ENCODE data around the gene RHOV. TPM values are rescaled to one million over a fixed set of nuclear protein-coding genes. Genes with fewer than 3 reads are reported as not detected.

The RHOV gene
- total RNA-seq, 2 donors from 2014 or later = not detected

DNA sequence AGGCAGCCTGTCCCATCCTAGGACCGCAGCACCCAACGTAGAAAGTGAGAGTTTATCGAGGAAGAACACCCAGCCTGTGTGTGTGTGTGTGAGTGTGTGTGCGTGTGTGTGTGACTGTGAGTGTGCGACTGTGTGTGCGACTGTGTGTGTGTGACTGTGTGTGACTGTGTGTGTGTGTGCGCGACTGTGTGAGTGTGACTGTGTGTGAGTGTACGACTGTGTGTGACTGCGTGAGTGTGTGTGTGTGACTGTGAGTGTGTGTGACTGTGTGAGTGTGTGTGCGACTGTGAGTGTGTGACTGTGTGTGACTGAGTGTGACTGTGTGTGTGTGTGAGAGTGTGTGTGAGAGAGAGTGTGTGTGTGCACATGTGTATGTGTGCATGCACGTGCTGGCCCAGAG is 40.0 kb upstream of the RHOV start:
- no peaks in the 10 kb centered on the region for H3K36me3 ChIP-seq
- TF ChIP-seq, protein P1, sequence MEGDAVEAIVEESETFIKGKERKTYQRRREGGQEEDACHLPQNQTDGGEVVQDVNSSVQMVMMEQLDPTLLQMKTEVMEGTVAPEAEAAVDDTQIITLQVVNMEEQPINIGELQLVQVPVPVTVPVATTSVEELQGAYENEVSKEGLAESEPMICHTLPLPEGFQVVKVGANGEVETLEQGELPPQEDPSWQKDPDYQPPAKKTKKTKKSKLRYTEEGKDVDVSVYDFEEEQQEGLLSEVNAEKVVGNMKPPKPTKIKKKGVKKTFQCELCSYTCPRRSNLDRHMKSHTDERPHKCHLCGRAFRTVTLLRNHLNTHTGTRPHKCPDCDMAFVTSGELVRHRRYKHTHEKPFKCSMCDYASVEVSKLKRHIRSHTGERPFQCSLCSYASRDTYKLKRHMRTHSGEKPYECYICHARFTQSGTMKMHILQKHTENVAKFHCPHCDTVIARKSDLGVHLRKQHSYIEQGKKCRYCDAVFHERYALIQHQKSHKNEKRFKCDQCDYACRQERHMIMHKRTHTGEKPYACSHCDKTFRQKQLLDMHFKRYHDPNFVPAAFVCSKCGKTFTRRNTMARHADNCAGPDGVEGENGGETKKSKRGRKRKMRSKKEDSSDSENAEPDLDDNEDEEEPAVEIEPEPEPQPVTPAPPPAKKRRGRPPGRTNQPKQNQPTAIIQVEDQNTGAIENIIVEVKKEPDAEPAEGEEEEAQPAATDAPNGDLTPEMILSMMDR (IDR thresholded peaks at IDR 0.05) = no peak
- no peaks in the 10 kb centered on the region for H3K27me3 ChIP-seq (replicated peaks; ENCODE audit: insufficient read depth)
- ATAC-seq (ENCODE audit: insufficient number of reproducible peaks, low FRiP score, low read depth) (no peak), DNase-seq (ENCODE audit: low spot score) (no peak)
- no peaks in the 10 kb centered on the region for H3K4me1 ChIP-seq (ENCODE audit: control insufficient read depth in 1 of 2, low read depth in 2 of 2)
- H3K27ac ChIP-seq = no peak overlapping the region
- no peak overlapping the region for H3K4me3 ChIP-seq
- no peaks in the 10 kb centered on the region for H3K9me3 ChIP-seq

- Histone ChIP-seq H3K36me3 (no peaks in the 10 kb centered on the region), H3K27me3 (replicated peaks; ENCODE audit: insufficient read depth) (no peaks in the 10 kb centered on the region), H3K4me3 (no peak overlapping the region), H3K9me3 (no peaks in the 10 kb centered on the region), H3K27ac (no peak overlapping the region), H3K4me1 (ENCODE audit: control insufficient read depth in 1 of 2, low read depth in 2 of 2) (peaks cover 0 to 2% of the 10 kb centered on the region in 2 donors)
- TF ChIP-seq, protein P1 (IDR thresholded peaks at IDR 0.05) = no peak
- ATAC-seq (ENCODE audit: insufficient number of reproducible peaks, low FRiP score, low read depth) = no peak
- no peak for DNase-seq (ENCODE audit: low spot score)
These were observed 38.4 kb upstream of the RHOV start for GRCh38 chr15:40912478-40912877.

DNA sequence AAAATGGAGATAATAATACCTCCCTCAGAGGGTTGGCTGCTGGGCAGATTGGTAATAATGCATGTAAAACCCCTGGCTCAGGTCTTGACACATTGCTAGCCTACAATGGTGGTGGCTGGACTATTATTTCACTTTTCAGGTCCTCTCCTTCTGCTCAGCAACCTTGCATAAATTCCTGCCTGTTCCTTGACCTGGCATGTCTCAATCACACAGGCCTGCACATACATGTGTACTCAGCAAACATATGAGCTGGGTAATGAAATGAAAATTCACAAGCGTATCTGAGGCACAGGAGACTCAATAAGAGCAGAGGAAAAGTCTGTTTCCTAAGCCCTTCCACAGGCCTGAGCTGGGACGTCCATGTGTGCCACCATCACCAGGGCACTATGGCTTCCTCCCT is 37.7 kb upstream of the RHOV start:
- ATAC-seq (ENCODE audit: insufficient number of reproducible peaks, low FRiP score, low read depth) = no peak
- no peak overlapping the region for H3K4me3 ChIP-seq

DNA sequence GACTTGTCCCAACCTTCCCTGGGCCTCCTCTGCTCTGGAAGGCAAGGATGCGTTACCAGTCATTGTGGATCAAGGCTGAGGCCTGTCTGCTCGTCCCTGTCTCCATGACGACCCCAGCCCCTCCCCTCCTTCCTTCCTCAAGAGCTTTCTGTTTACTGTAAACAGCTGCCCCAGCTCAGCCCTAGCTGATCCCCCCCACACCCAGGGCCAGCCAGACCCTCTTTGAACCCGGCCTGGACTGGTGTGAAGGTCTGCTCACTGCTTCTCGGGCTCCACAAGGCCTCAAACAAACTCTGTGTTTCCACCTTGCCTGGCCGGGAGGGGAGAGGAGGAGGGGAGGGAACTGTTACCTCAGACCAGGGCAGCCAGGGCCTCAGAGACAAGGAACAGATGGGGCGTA is 37.1 kb upstream of the RHOV start:
- DNase-seq (ENCODE audit: low spot score) (no peak), ATAC-seq (ENCODE audit: insufficient number of reproducible peaks, low FRiP score, low read depth) (no peak)
- Histone ChIP-seq H3K27me3 (replicated peaks; ENCODE audit: insufficient read depth) (no peaks in the 10 kb centered on the region), H3K27ac (no peak overlapping the region), H3K4me3 (no peak overlapping the region), H3K36me3 (no peaks in the 10 kb centered on the region), H3K9me3 (no peaks in the 10 kb centered on the region), H3K4me1 (ENCODE audit: control insufficient read depth in 1 of 2, low read depth in 2 of 2) (peaks cover 10 to 14% of the 10 kb centered on the region in 2 donors)
- TF ChIP-seq, protein P1 (IDR thresholded peaks at IDR 0.05) = no peak

More for the DNA sequence above, 37.7 kb upstream of the RHOV start:
- Histone ChIP-seq H3K27ac (no peak overlapping the region), H3K27me3 (replicated peaks; ENCODE audit: insufficient read depth) (no peaks in the 10 kb centered on the region), H3K4me1 (ENCODE audit: control insufficient read depth in 1 of 2, low read depth in 2 of 2) (peaks cover 7 to 10% of the 10 kb centered on the region in 2 donors), H3K9me3 (no peaks in the 10 kb centered on the region), H3K36me3 (no peaks in the 10 kb centered on the region)
- DNase-seq (ENCODE audit: low spot score) = no peak
- TF ChIP-seq, protein P1 (IDR thresholded peaks at IDR 0.05) = no peak

DNA sequence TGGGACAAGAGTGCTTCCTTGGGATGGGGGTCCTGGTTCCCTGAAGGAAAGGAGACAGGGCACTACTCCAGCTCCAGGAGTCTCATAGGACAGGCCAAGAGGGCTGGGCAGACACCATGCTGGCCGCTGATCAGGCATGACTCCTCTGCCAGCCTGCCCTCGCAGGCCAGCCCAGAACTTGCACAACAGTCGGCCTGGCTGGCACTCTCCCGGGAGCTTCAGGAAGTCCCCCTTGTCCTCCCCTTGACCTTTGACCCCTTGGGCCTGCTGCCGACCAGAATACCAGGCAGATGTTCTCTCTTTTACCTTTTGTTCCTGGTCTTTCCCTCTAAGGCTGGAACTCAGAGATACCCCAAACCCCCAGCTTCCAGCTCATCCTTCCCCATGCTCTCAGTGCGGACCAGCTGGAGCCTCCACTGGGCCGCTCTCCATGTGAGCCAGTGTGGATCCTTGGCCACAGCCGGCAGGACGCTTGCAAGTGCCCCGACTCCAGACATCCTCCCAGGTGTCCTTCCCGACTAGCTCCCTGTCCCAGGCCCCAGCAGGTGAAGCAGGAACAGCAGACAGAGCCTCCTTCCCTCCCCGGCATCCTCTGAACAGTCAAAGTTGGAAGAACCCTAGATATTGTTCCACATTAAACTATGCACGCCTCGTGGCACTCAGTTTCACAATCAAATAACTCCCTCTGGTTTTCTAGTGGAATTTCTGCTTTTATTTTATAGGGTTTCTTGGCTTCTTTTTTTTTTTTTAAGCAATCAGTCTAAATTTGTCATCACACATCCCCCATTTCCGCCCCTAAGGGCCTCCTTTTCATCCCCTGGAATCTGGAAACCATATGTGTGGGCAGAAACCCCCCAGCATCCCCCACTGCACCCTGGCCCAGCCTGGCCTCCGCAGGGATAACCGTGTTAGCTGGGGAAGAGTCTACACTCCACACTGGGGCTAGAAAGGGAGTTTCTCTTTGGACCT is 35.9 kb upstream of the RHOV start:
- DNase-seq (ENCODE audit: low spot score) (no peak), ATAC-seq (ENCODE audit: insufficient number of reproducible peaks, low FRiP score, low read depth) (no peak)
- Histone ChIP-seq H3K4me3 (no peak overlapping the region), H3K27me3 (replicated peaks; ENCODE audit: insufficient read depth) (no peaks in the 10 kb centered on the region), H3K4me1 (ENCODE audit: control insufficient read depth in 1 of 2, low read depth in 2 of 2) (peaks cover 15 to 21% of the 10 kb centered on the region in 2 donors), H3K36me3 (no peaks in the 10 kb centered on the region), H3K9me3 (no peaks in the 10 kb centered on the region), H3K27ac (no peak overlapping the region)
- TF ChIP-seq, protein P1 (IDR thresholded peaks at IDR 0.05) = no peak

Measured in thoracic aorta (tissue), 2 donors.